D341Med (cell line): Measurements from ENCODE around the gene SSBP4.

Source experiments
- DNase-seq: peaks from one replicate; pipeline ENCODE4 v3.0.0; 2012; ENCODE audit warnings: low spot score

Gene SSBP4

DNA sequence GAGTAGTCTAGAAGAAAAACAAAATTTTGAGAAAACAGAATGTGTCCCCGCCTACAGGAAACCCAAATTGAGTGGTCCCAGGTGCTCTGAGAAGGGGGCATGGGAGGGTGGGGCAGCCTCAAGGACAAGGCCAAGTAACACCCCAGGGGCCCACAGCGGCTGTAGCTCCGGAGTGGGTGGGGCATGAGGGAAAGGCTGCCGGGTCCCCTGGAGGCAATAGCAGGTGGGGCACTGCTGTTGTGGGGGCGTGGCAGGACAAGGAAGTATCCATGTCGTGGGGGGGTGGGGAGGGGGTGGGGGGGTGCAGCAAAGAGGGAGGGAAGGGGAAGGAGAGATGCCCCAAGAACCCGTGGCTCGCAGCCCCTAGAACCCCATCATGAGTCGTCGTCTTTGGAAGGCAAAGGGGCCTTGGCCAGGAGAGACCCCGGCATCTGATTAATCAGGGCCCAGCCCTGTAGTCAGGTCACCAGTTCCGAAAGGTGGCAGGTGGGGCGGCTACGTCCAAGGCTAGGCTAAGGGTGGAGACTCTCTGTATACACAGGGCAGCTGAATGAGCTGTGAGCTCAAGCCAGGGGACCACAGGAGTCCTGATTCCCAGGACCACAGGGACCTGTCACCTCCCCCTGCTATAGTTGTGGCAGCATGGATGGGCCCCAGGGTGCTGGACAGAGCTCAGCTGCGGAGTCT lies 26.2 kb downstream of the SSBP4 start:
- DNase-seq: no peak

DNA sequence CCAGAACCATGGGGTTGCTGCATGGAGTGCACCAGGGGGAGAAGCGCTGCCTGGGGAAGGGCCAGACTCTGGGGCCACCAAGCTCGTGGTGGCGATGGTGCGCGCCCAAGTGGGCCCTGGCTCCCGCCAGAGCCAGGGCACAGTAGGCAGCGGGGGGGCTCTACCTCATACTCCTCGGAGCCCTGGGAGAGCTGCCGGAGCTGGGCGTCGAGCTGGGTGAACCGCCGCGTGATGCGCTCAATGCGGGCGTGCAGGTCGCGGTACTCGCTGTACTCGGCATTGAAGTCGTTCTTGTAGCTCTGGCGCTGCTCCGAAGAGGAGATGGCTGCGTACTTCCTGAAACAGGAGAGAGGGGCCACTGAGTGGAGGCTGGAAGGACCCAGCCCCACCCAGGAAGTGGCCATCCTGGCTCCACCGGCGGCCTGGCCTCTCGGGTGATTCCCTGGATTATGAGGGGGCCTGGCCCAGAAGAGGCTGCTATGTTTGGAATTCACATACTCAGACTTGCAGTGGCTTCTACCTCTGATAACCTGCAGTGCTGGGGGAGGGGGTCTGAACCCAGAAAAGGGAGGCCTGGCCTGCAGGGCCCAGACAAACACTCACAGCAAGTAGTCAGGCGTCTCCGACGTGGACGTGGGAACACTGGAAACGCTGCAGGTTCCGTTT lies 27.1 kb downstream of the SSBP4 start:
- no peak for DNase-seq

DNA sequence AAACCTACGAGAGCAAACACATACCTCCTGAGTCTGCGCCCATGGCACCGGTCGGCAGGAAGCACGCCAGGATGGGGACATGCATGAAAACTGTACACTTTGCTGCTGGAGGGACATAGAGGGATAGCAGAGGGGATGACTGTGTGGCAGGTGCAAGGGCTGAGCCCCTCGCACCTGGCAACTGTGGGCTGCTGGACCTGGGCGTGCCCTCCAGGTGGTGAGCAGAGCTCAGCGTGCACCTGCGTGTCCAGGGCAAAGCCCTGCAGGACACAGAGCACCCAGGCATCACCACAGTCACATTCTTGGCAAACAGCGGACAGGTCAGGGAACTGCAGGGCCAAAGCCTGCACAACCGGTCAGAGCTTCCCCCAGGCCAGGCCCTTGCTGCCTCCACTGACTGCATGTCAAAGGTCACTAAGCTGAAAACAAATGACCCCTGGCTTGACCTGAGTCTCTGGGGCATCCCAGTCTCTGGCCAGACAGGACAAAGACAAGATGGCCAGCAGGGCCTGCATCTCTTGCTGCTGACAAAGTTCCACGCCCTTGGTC lies 27.7 kb downstream of the SSBP4 start:
- no peak for DNase-seq

DNA sequence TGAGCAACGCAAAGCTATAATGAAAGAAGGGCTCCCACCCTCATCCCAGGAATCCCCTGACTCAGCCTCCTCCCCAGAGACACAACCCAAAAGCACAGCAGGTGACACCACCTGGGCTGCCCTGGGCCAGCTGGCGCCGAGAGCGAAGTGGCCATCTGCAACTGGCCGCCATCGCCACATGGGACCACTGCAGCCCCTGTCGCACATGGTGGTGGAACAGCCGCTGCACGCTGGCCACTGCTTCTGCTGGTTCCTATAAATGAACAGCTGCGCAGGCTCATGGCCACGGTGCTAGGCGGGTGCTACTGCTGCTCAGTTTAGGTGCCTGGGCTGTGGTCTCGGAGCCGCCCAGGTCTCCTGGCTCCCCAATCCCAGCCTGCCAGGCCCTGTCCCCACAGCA lies 30.4 kb downstream of the SSBP4 start:
- no peak for DNase-seq

DNA sequence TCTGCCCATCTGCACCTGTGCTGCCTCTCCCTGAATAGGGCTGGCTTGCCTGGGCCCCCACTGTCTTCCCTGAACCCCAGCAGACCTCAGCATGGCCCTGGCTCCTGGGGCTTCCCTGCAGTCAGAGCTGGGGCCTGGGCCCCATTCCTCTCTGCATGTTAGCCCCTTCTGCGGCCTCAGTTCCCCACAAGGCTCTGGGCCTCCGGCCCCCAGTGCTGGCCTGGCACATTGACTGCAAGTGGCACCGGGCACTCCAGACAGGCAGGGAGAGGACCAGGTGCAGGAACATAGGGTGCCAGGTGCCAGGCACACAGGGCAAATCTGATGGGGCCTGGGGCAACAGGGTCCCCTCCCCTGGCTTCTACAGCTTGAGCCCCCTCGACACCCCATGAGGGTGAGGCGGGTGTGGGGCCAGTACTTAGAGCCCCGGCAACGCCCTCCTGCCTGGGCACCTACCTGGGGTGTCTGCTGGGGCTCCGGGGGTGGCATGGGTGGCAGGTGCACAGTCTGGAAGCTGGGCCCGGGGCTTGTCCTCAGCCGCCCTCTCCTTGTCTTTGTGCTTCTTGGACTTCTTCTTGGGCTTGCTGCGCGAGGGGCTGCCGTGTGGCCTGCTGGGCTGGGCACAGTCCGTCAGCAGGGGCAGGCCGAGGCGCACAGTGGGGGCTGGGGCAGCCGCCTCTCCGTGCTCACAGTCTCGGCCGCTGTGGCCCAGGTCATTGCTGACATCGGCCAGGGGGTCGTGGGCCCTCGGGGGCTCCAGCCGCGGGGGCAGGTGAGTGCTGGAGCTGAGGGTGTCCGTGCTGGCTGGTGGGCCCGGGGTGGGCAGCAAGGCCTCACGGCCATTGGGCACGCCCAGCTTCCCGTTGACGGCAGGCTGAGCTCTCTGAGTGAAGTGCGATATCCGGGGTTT lies 31.1 kb downstream of the SSBP4 start:
- no peak for DNase-seq

GRCh38 chr19:18450931-18451836 lies 32.0 kb downstream of the SSBP4 start:
- peak; percentile 96 for DNase-seq

GRCh38 chr19:18452386-18452785 lies 33.2 kb downstream of the SSBP4 start:
- DNase-seq: no peak

DNA sequence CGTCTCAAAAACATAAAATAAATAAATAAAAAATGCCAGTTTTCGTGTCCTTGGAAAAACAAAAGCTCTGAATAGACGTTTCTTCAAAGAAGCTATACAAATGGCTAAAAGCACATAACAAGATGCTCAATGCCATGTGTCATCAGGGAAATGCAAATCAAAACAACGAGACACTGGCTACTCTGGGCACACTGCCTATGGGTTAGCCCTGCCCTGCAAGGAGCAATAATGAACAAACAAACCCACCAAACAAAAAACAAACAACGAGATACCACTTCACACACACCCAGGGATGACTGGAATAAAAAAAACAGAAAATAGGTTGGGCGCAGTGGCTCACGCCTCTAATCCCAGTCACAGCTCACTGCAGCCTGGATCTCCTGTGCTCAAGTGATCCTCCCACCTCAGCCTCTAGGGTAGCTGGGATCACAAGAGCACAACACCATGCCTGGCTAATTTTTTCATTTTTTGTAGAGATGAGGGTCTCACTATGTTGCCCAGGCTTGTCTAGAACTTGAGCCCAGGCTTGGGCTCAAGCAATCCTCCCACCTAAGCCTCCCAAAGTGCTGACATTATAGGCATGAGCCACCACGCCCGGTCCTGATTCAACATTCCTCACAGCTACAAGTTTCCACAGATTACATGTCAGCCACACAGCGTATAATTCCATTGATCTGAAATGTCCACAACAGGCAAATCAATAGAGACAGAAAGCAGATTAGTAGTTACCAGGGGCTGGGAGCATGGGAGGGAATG lies 34.2 kb downstream of the SSBP4 start:
- no peak for DNase-seq

DNA sequence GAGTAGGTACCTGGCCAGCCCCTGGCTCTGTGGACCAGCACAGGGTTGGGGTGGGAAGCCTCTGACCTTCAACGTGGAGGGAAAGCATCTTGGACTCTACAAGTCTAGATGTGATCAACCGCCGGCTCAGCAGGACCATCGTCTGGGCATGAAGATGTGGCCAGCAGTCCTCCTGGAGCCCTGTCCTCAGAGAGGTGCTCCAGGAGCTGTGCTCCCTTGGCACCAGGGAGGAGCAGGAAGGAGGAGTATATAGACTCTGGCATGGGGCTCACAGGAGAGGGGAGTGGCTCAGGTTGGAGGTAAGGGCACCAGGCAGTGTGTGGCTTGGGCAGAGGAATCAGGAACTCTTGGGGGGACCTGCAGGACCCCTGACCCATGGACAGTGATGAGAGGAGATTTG lies 37.1 kb downstream of the SSBP4 start:
- DNase-seq: no peak

- DNase-seq: no peak
Observed at GRCh38 chr19:18456974-18457373, 37.8 kb downstream of the SSBP4 start.

DNA sequence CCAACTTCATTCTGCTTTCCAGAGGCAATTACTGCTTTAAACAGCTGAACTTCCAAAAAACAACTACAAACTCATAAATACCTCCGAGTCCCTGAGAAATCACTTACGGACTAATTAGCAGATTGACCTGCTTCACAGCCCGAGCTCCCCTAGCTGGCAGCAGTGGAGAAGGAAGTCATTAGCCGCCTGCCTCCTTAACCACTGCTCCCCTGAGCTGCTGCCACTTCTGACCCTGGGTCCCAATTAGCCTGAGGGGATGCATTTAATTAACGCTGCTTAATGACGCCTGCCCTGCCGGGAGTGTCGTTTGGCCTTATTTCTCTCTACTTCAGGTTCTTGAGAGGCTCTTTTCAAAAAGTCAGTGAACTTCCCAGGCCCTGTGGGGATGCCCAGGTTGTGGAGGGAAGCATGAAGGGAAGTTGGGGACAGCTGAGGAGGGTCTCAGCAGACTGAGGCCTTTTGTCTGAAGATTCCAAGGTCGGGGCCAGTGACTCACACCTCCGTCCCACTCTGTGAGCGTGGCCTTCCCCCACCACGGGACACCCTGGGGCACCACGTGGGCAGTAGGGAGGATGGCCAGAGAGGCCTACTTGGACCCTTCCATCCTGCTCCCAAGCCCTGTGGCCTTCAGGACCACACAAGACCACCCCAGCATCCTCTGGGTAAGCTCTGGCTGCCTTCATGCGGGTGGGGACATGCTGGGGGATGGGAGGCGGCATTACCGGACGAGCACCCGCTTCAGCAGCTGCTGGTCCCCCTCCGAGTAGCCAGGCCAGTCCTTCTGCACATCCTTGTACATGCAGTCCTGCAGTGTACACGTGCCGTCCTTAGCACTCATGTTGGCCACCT lies 38.5 kb downstream of the SSBP4 start:
- no peak for DNase-seq

DNA sequence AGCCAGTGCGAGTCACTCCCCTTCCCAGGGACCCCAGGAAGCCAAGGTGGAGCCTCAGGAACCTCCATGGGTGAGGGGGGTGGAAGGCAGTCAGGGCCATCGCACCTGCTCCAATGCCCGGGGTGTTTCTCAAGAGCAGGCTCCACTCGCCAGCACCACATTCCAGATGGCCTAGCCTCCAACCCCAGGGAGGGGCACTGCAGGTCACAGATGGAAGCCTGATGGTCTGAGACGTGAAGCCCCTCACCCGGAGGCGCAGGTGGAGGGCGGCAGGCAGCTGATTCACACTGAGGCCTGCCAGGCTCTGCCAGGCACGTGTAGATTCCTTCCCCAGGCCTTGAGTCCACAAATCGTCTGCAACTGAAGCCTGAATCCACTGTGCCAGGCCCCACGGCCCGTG lies 41.7 kb downstream of the SSBP4 start:
- DNase-seq: no peak

DNA sequence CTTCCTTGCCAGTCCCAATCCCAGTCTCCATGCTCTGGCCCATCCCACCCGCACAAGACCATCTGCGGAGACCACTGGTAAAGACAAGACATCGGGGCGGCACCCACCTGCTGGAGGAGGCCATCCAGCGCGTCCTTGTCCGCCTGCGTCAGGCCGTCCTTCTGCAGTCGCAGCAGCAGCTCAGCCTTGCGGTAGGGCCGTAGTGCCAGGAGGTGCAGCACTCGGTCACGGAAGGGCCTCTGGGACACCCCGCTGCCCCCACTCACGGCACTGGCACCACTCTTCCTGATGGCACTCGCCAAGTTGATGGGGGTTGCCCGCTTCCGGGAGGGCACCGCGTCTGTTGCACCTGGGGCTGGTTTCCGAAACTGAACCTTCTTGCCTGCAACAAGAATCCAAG lies 42.3 kb downstream of the SSBP4 start:
- DNase-seq: no peak

DNA sequence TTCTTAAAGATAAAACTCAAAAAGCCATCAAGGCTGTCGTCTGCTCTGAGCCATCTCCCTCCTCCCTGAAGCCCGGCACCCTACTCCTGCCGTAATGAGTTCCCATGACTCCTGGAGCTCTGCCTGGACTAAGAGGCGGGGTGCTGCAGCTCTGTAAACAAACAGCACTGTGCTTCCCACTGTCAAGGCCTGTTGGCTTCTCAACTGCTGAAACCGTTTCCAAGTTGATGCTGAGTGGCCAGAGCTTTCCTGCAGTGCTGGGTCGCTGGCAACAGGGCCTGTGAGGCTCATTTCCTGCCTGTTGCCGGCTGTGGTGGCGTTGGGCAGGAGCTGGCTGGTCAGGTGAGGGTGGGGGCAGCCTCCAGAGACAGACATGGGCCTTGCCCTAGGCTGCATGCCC lies 45.4 kb downstream of the SSBP4 start:
- no peak for DNase-seq

- no peak for DNase-seq
Observed at GRCh38 chr19:18465214-18465963, 46.2 kb downstream of the SSBP4 start.

DNA sequence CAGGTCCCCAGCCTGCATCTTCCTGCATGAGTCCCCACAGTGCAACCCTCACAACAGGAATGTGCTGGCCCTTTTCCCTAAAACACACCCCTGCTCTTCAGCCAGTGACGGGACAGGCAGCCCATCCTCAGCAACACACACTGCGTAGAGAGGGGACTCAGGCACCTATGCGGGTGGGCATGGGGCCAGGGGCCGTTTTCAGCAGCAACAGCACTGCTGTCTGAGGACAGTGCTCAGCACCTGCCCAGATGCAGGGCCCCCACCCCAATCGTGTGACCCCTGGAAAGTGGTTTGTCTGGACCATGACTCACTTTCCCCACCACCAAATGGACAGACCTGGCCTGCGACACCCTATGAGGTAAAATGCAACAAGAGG lies 46.8 kb downstream of the SSBP4 start:
- DNase-seq: no peak

GRCh38 chr19:18466354-18466753 lies 47.2 kb downstream of the SSBP4 start:
- DNase-seq: no peak

DNA sequence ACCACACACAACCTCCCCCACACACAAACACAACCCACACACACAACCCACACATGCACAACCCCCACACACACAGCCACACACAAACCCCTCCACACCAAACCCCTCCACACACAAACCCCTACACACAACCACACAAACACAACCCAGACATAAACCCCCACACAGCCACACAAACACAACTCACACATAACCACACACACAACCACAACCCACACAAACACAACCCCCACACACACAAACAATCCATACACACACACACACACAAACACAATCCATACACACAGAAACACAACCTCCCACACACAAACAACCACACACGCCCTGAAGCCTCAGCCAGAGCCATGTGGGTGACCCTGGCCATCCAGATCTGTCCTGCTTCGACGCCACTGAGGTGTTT lies 48.8 kb downstream of the SSBP4 start:
- DNase-seq: no peak

DNA sequence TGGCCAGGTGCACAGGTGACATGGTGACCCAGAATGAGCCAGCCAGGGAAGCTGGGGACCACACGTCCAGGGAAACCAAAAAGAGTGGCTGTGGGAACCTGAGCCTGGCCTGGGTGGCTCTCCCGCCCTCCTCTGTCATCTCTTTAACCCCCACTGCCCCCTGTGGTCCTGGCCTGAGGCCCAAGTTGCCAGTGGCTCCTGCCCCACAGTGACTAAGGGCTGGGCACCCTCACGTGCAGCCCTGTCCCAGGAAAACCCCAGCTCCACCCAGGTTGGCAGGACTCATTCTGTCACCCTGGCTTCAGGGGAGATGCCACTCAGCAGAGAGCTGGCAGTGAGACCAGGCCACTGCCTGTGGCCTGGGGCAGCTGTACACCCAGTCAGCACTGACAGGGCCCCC lies 49.3 kb downstream of the SSBP4 start:
- DNase-seq: no peak
